GM12878 (cell line): ENCODE measurements around the gene PNLIP. TPM values are rescaled to one million over a fixed set of nuclear protein-coding genes. Genes with fewer than 3 reads are reported as not detected.

Source experiments
- ATAC-seq: fragments of 200-7000 bp; cut with Tn5 transposase; 3 replicates; pipeline ENCODE4 v1.9.1; 2020; ENCODE audit warnings: mild to moderate bottlenecking, moderate library complexity
- BruUV-seq: library from RNA; stranded (reverse); fragments of 400-500 nt; replicated peaks from 2 replicates; lab custom pipeline; 2021; lab: Mats Ljungman, UMichigan
- CTCF ChIA-PET: fragments of 300-600 bp; sonication (Branson Sonifier 250); formaldehyde crosslinking; extraction: SDS; loops from one replicate; lab custom pipeline; 2021; ENCODE audit warnings: inconsistent platforms; lab: Yijun Ruan, JAX
- POLR2A ChIA-PET: fragments of 350-600 bp; formaldehyde crosslinking; extraction: SDS; loops from one replicate; lab custom pipeline; 2021; ENCODE audit warnings: inconsistent platforms; lab: Charles Lee
- RAD21 ChIA-PET: fragments of 300-600 bp; sonication (Branson Sonifier 250); formaldehyde crosslinking; loops from one replicate; lab custom pipeline; 2023; ENCODE audit warnings: antibody characterized with exemption; ENCODE audit not compliant: unreplicated experiment; lab: Charles Lee
- SMC1A ChIA-PET: fragments of 300-600 bp; sonication (Branson Sonifier 250); formaldehyde crosslinking; loops from one replicate; lab custom pipeline; 2023; ENCODE audit not compliant: unreplicated experiment, uncharacterized antibody; lab: Charles Lee
- DNase-seq: peaks from one replicate; pipeline ENCODE4 v3.0.0-alpha.2; 2011; ENCODE audit warnings: low read depth, low spot score
- FAIRE-seq: peaks from 3 replicates; lab custom pipeline; 2011; peaks lifted over from hg19 to GRCh38; lab: Jason Lieb, UNC
- H2AFZ ChIP-seq: 2 replicates; pipeline ENCODE4 v1.6.0; 2011; ENCODE audit warnings: low read depth, low read length, control low read depth; ENCODE audit not compliant: control insufficient read depth
- H3K27ac ChIP-seq: 2 replicates; pipeline ENCODE4 v1.5.1; 2011; ENCODE audit warnings: control low read depth; ENCODE audit not compliant: control insufficient read depth, insufficient read depth
- H3K27me3 ChIP-seq, 2 experiments: replicated peaks in 1 of 2; 2 replicates each; pipeline versions ENCODE4 v1.6.0 to v1.6.1; 2011; ENCODE audit warnings: low read length in 1 of 2; ENCODE audit not compliant: control insufficient read depth in 2 of 2, insufficient read depth in 2 of 2
- H3K36me3 ChIP-seq, 2 experiments: 2 replicates each; pipeline ENCODE4 v1.5.1; 2011; ENCODE audit warnings: low read length in 1 of 2; ENCODE audit not compliant: control insufficient read depth in 2 of 2, insufficient read depth in 2 of 2
- H3K4me1 ChIP-seq: 2 replicates; pipeline ENCODE4 v1.6.1; 2011; ENCODE audit warnings: mild to moderate bottlenecking, low read length, moderate library complexity, mixed read lengths; ENCODE audit not compliant: control insufficient read depth, insufficient read depth
- H3K4me2 ChIP-seq: 2 replicates; pipeline ENCODE4 v1.6.0; 2011; ENCODE audit warnings: control low read depth; ENCODE audit not compliant: control insufficient read depth, insufficient read depth
- H3K4me3 ChIP-seq: fragments of 200-600 bp; sonication (generic); 2 replicates; pipeline ENCODE4 v1.5.1; 2016
- H3K79me2 ChIP-seq: 2 replicates; pipeline ENCODE4 v1.6.0; 2011; ENCODE audit warnings: low read length; ENCODE audit not compliant: control insufficient read depth, insufficient read depth
- H3K9ac ChIP-seq: 2 replicates; pipeline ENCODE4 v1.8.0; 2011; ENCODE audit warnings: low read length, control low read depth, mixed read lengths; ENCODE audit not compliant: control insufficient read depth, insufficient read depth
- H3K9me3 ChIP-seq: replicated peaks from 3 replicates; pipeline ENCODE4 v1.5.1; 2011; ENCODE audit warnings: mild to moderate bottlenecking, low read length; ENCODE audit not compliant: control insufficient read depth, insufficient read depth
- H4K20me1 ChIP-seq: 2 replicates; pipeline ENCODE4 v1.6.0; 2011; ENCODE audit not compliant: control insufficient read depth, insufficient read depth
- BHLHE40 ChIP-seq, 2 experiments: fragments of 450-650 bp in 1 of 2; IDR thresholded peaks; 2 replicates each; pipeline ENCODE4 v1.6.1; 2011 to 2017; ENCODE audit warnings: low read depth in 2 of 2, borderline replicate concordance in 1 of 2, improper control_type of control experiment in 1 of 2, low read length in 1 of 2, mild to moderate bottlenecking in 1 of 2
- EZH2 ChIP-seq: IDR thresholded peaks from 2 replicates; pipeline ENCODE4 v1.6.1; 2012; ENCODE audit warnings: low read depth, mild to moderate bottlenecking, control low read depth, inconsistent platforms, low read length, borderline replicate concordance; ENCODE audit not compliant: control insufficient read depth
- HDAC2 ChIP-seq: fragments of 200-600 bp; sonication (generic); IDR thresholded peaks from 2 replicates; pipeline ENCODE4 v1.6.1; 2017
- MAX ChIP-seq: IDR thresholded peaks from 2 replicates; pipeline ENCODE4 v1.6.1; 2012; ENCODE audit warnings: low read depth, low read length, improper control_type of control experiment
- MYC ChIP-seq: IDR thresholded peaks from 2 replicates; pipeline ENCODE4 v1.6.1; 2011; ENCODE audit warnings: mild to moderate bottlenecking, low read length, moderate library complexity, inconsistent platforms; ENCODE audit not compliant: insufficient read depth, insufficient replicate concordance, insufficient read length, severe bottlenecking
- PKNOX1 ChIP-seq: fragments of 450-650 bp; IDR thresholded peaks from 2 replicates; pipeline ENCODE4 v1.6.1; 2016; ENCODE audit warnings: mild to moderate bottlenecking
- SMAD1 ChIP-seq: fragments of 450-650 bp; IDR thresholded peaks from 2 replicates; pipeline ENCODE4 v1.6.1; 2018; ENCODE audit warnings: mild to moderate bottlenecking, low read depth; ENCODE audit not compliant: partially characterized antibody
- STAT3 ChIP-seq: IDR thresholded peaks from 2 replicates; pipeline ENCODE4 v1.6.1; 2011; ENCODE audit warnings: low read depth, low read length, improper control_type of control experiment
- SUPT20H ChIP-seq: IDR thresholded peaks from 2 replicates; pipeline ENCODE4 v1.6.1; 2011; ENCODE audit warnings: low read depth, mild to moderate bottlenecking, low read length, moderate library complexity, borderline replicate concordance; ENCODE audit not compliant: control insufficient read depth
- SUZ12 ChIP-seq: fragments of 200-600 bp; sonication (generic); IDR thresholded peaks from one replicate; pipeline ENCODE4 v1.6.1; 2018; ENCODE audit warnings: antibody characterized with exemption, mild to moderate bottlenecking; ENCODE audit not compliant: unreplicated experiment
- WRNIP1 ChIP-seq: IDR thresholded peaks from 2 replicates; pipeline ENCODE4 v1.6.1; 2011; ENCODE audit warnings: low read depth, low read length, improper control_type of control experiment, borderline replicate concordance
- ZNF217 ChIP-seq: fragments of 450-650 bp; IDR thresholded peaks from 2 replicates; pipeline ENCODE4 v1.6.1; 2017; ENCODE audit warnings: antibody characterized with exemption, mild to moderate bottlenecking
- ZSCAN29 ChIP-seq: fragments of 450-650 bp; IDR thresholded peaks from 2 replicates; pipeline ENCODE4 v1.6.1; 2017; ENCODE audit warnings: mild to moderate bottlenecking, moderate library complexity
- WGBS: methylation state at CpG from one replicate; pipeline ENCODE4 v1.1.6; 2016; ENCODE audit warnings: low lambda C conversion rate; ENCODE audit not compliant: insufficient replicate concordance, insufficient coverage; ENCODE audit errors: missing lambda C conversion rate; 5-methylcytosine and 5-hydroxymethylcytosine counted together
- in situ Hi-C: fragments of 300-500 bp; cut with MboI; formaldehyde crosslinking; loops from 9 replicates; pipeline ENCODE4 v1.14.3; 2018; ENCODE audit warnings: mixed read lengths
- intact Hi-C: fragments of 100-400 bp; cut with micrococcal nuclease; formaldehyde crosslinking; loops from one replicate; pipeline ENCODE4 v1.14.2; 2022; ENCODE audit not compliant: unreplicated experiment
- polyA plus RNA-seq, 11 experiments: library from polyadenylated mRNA; depleted of rRNA in 4 of 11; unstranded in 6 of 11; stranded (reverse) in 5 of 11; fragments of >200 nt; fragmentation: Nextera tagmentation in 4 of 11; fragmentation: Illumina TruSeq in 1 of 11; extraction: Ambion mirVana in 4 of 11; extraction: Trizol in 1 of 11; gene quantifications; 1 replicate in 1 of 11; 2 replicates in 10 of 11; pipeline versions ENCODE4 v1.2.1 to v1.2.3, GENCODE V29; 2011 to 2016; ENCODE audit warnings: inconsistent platforms in 2 of 11, missing spikeins in 2 of 11, low read depth in 1 of 11
- total RNA-seq, 4 experiments: library from RNA; depleted of rRNA in 3 of 4; stranded (reverse); fragments of >200 nt in 3 of 4; fragmentation: Illumina TruSeq in 1 of 4; extraction: Trizol in 1 of 4; gene quantifications; 2 replicates each; pipeline versions ENCODE4 v1.2.1 to v1.2.3, GENCODE V29; 2013 to 2021
- TF ChIP-seq, protein P1 (sequence below): fragments of 450-650 bp; IDR thresholded peaks from 2 replicates; pipeline ENCODE4 v1.6.1; 2017; ENCODE audit warnings: borderline replicate concordance

PNLIP gene
- total and polyA plus RNA-seq, 10 of the 15 experiments (the other 5 are each of a cell fraction or from before 2014, with no cell fraction given): 1.1 TPM; not detected in 9

DNA sequence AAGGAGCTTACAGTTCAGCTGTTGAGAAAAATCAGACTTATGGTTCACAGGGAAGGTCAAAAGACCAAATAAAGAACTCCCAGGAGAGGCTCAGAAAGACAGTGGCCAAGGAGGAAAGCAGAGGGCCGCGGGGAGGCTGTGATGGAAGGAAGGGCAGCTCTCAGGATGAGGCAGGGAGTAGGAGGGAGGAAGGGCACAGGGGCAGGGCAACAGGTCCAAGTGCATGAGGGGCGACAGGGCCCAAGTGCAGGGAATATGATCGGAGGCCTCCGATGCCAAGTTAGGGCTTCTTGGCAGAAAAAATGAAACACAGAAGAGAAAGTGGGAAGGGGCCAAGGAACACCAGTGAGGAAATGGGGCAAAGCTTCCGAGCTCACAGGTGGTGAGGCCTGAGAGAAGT lies 61.6 kb downstream of the PNLIP start (continued):
- no peak for TF ChIP-seq WRNIP1
- TF ChIP-seq, all 136 proteins: peak for 0

GRCh38 chr10:116608686-116609594 lies 63.2 kb downstream of the PNLIP start:
- no peaks in the 10 kb centered on the region for H3K27me3 ChIP-seq
- no peak overlapping the region for H3K9ac ChIP-seq
- H3K27ac ChIP-seq: no peak overlapping the region
- DNase-seq (no peak), ATAC-seq (no peak), FAIRE-seq (no peak)
- ChIA-PET CTCF (no interaction called here), POLR2A (no interaction called here), RAD21 (no interaction called here), SMC1A (no interaction called here)
- intact Hi-C loops: no loop called here
- no peaks in the 10 kb centered on the region for H3K4me1 ChIP-seq
- no peak overlapping the region for H2AFZ ChIP-seq
- H3K79me2 ChIP-seq: no peaks in the 10 kb centered on the region
- in situ Hi-C loops: no loop called here
- no peaks in the 10 kb centered on the region for H3K36me3 ChIP-seq
- BruUV-seq: no TSS peak
- no peak overlapping the region for H3K4me2 ChIP-seq
- WGBS: 50% methylated on average over 41 of the region's 41 CpGs
- H3K4me3 ChIP-seq: no peak overlapping the region
- TF ChIP-seq SUPT20H: no peak
- no peak for TF ChIP-seq SMAD1
- no peak for TF ChIP-seq STAT3
- TF ChIP-seq ZSCAN29: no peak
- no peak for TF ChIP-seq BHLHE40 (IDR thresholded peaks at IDR 0.05; ENCODE audit: borderline replicate concordance in 1 of 2, low read depth in 2 of 2, low read length in 1 of 2)
- TF ChIP-seq HDAC2: no peak
- TF ChIP-seq SUZ12: no peak
- TF ChIP-seq MYC: no peak
- TF ChIP-seq, protein P1, sequence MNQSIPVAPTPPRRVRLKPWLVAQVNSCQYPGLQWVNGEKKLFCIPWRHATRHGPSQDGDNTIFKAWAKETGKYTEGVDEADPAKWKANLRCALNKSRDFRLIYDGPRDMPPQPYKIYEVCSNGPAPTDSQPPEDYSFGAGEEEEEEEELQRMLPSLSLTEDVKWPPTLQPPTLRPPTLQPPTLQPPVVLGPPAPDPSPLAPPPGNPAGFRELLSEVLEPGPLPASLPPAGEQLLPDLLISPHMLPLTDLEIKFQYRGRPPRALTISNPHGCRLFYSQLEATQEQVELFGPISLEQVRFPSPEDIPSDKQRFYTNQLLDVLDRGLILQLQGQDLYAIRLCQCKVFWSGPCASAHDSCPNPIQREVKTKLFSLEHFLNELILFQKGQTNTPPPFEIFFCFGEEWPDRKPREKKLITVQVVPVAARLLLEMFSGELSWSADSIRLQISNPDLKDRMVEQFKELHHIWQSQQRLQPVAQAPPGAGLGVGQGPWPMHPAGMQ: no peak
- TF ChIP-seq ZNF217: no peak
- TF ChIP-seq PKNOX1: no peak
- TF ChIP-seq MAX: no peak
- TF ChIP-seq EZH2: no peak
- no peaks in the 10 kb centered on the region for H4K20me1 ChIP-seq
- no peaks in the 10 kb centered on the region for H3K9me3 ChIP-seq
